A549 (cell line): ENCODE measurements around the gene BCOR. TPM values are rescaled to one million over a fixed set of nuclear protein-coding genes. Genes with fewer than 3 reads are reported as not detected.

ENCODE experiments used
- ATAC-seq, 2 experiments: fragments of 200-7000 bp in 1 of 2; fragments of >200 bp in 1 of 2; cut with Nextera tagmentation in 1 of 2; cut with Tn5 transposase in 1 of 2; 3 replicates each; pipeline versions ENCODE4 v1.8.0 to v1.9.1; 2018 to 2020; ENCODE audit warnings: mild to moderate bottlenecking in 1 of 2, moderate library complexity in 1 of 2
- CTCF ChIA-PET: fragments of 300-600 bp; sonication (Branson Sonifier 250); formaldehyde crosslinking; extraction: SDS; loops from one replicate; lab custom pipeline; 2021; ENCODE audit warnings: antibody characterized with exemption, inconsistent platforms; lab: Yijun Ruan, JAX
- POLR2A ChIA-PET: fragments of 350-600 bp; formaldehyde crosslinking; extraction: SDS; loops from one replicate; lab custom pipeline; 2021; ENCODE audit warnings: antibody characterized with exemption, inconsistent platforms; lab: Yijun Ruan, JAX
- DNase-seq, 2 experiments: peaks; one replicate each; pipeline versions ENCODE4 v3.0.0 to v3.0.0-alpha.2; 2011 to 2016; ENCODE audit warnings: low read depth in 1 of 2, low spot score in 1 of 2
- FAIRE-seq: peaks from 2 replicates; lab custom pipeline; 2011; peaks lifted over from hg19 to GRCh38; lab: Jason Lieb, UNC
- H3K27ac ChIP-seq, 2 experiments: fragments of >200 bp; sonication (Bioruptor Twin); formaldehyde crosslinking; 3 replicates each; pipeline ENCODE4 v1.5.1; 2016 to 2017
- H3K4me1 ChIP-seq: fragments of >200 bp; sonication (Bioruptor Twin); formaldehyde crosslinking; 3 replicates; pipeline ENCODE4 v1.6.1; 2016
- H3K4me2 ChIP-seq: fragments of >200 bp; sonication (Bioruptor Twin); formaldehyde crosslinking; 3 replicates; pipeline ENCODE4 v1.6.1; 2016
- H3K4me3 ChIP-seq: fragments of >200 bp; sonication (Bioruptor Twin); formaldehyde crosslinking; 3 replicates; pipeline ENCODE4 v1.5.1; 2016
- H3K9me3 ChIP-seq: fragments of >200 bp; sonication (Bioruptor Twin); formaldehyde crosslinking; 3 replicates; pipeline ENCODE4 v1.6.1; 2016
- ATOH8 ChIP-seq: fragments of 250-450 bp; sonication (Bioruptor Pico); IDR thresholded peaks from 2 replicates; pipeline ENCODE4 v1.5.0; 2020; ENCODE audit warnings: low read depth, mild to moderate bottlenecking, moderate library complexity
- CBX2 ChIP-seq: fragments of 200-600 bp; sonication (generic); IDR thresholded peaks from 2 replicates; pipeline ENCODE4 v1.6.1; 2016; ENCODE audit warnings: low read depth, mild to moderate bottlenecking, borderline replicate concordance
- CHD4 ChIP-seq: fragments of 200-600 bp; sonication (generic); IDR thresholded peaks from 2 replicates; pipeline ENCODE4 v1.6.1; 2016; ENCODE audit warnings: antibody characterized with exemption, mild to moderate bottlenecking, borderline replicate concordance
- CTCF ChIP-seq: fragments of >200 bp; sonication (Bioruptor Twin); formaldehyde crosslinking; IDR thresholded peaks from 3 replicates; pipeline ENCODE4 v1.5.1; 2016
- EHF ChIP-seq: fragments of 250-450 bp; sonication (Bioruptor Pico); IDR thresholded peaks from 2 replicates; pipeline ENCODE4 v1.5.0; 2020; ENCODE audit warnings: mild to moderate bottlenecking
- EHMT2 ChIP-seq: fragments of 200-600 bp; sonication (generic); IDR thresholded peaks from 2 replicates; pipeline ENCODE4 v1.6.1; 2016; ENCODE audit warnings: antibody characterized with exemption, low read depth, mild to moderate bottlenecking, moderate library complexity
- ELK1 ChIP-seq: fragments of 150-350 bp; IDR thresholded peaks from 2 replicates; pipeline ENCODE4 v1.6.1; 2014; ENCODE audit warnings: low read depth, mild to moderate bottlenecking, low read length
- FOSL2 ChIP-seq, 2 experiments: fragments of 450-650 bp in 1 of 2; fragments of >200 bp in 1 of 2; sonication (Bioruptor Twin) in 1 of 2; formaldehyde crosslinking; IDR thresholded peaks; 2 replicates each; pipeline versions ENCODE4 v1.5.0 to v1.6.1; 2016 to 2020; ENCODE audit warnings: mild to moderate bottlenecking in 1 of 2, moderate library complexity in 1 of 2
- HDAC2 ChIP-seq: fragments of 200-600 bp; sonication (generic); IDR thresholded peaks from 2 replicates; pipeline ENCODE4 v1.6.1; 2016
- HEYL ChIP-seq: fragments of 250-450 bp; sonication (Bioruptor Pico); IDR thresholded peaks from 2 replicates; pipeline ENCODE4 v1.8.0; 2021; ENCODE audit warnings: mild to moderate bottlenecking, moderate library complexity
- HOXA7 ChIP-seq: fragments of 250-450 bp; sonication (Bioruptor Pico); IDR thresholded peaks from 2 replicates; pipeline ENCODE4 v1.5.0; 2020; ENCODE audit warnings: mild to moderate bottlenecking, moderate library complexity
- HOXB13 ChIP-seq: fragments of 250-450 bp; sonication (Bioruptor Pico); IDR thresholded peaks from 2 replicates; pipeline ENCODE4 v1.5.0; 2020; ENCODE audit warnings: low read depth, mild to moderate bottlenecking, moderate library complexity
- JUNB ChIP-seq: fragments of >200 bp; sonication (Bioruptor Twin); formaldehyde crosslinking; IDR thresholded peaks from 2 replicates; pipeline ENCODE4 v1.6.1; 2016
- MAX ChIP-seq: IDR thresholded peaks from 2 replicates; pipeline ENCODE4 v1.6.1; 2012
- MAZ ChIP-seq: fragments of 150-350 bp; IDR thresholded peaks from 2 replicates; pipeline ENCODE4 v1.6.1; 2014; ENCODE audit warnings: antibody characterized with exemption, low read depth, low read length, borderline replicate concordance
- MYC ChIP-seq: IDR thresholded peaks from 2 replicates; pipeline ENCODE4 v1.6.1; 2012; ENCODE audit warnings: mild to moderate bottlenecking, inconsistent platforms, low read length, improper control_type of control experiment, borderline replicate concordance
- NFE2L2 ChIP-seq: fragments of 150-350 bp; conservative IDR thresholded peaks from 2 replicates; pipeline ENCODE4 v1.6.1; 2014; ENCODE audit warnings: low read length
- NR3C1 ChIP-seq: fragments of >200 bp; sonication (Bioruptor Twin); formaldehyde crosslinking; IDR thresholded peaks from 3 replicates; pipeline ENCODE4 v1.6.1; 2017
- POLR2AphosphoS2 ChIP-seq: conservative IDR thresholded peaks from 2 replicates; pipeline ENCODE4 v1.6.1; 2012; ENCODE audit warnings: low read length, improper control_type of control experiment, inconsistent platforms
- RAD21 ChIP-seq, 2 experiments: fragments of >200 bp in 1 of 2; sonication (Bioruptor Twin) in 1 of 2; formaldehyde crosslinking in 1 of 2; IDR thresholded peaks in 1 of 2; conservative IDR thresholded peaks in 1 of 2; 2 replicates in 1 of 2; 3 replicates in 1 of 2; pipeline ENCODE4 v1.6.1; 2012 to 2018; ENCODE audit warnings: inconsistent platforms in 1 of 2
- RNF2 ChIP-seq: fragments of 200-600 bp; sonication (generic); IDR thresholded peaks from 2 replicates; pipeline ENCODE4 v1.6.1; 2016; ENCODE audit warnings: low read depth, mild to moderate bottlenecking, antibody characterized with exemption, moderate library complexity, borderline replicate concordance
- TP53 ChIP-seq: fragments of 250-450 bp; sonication (Bioruptor Pico); IDR thresholded peaks from 2 replicates; pipeline ENCODE4 v1.5.0; 2021; ENCODE audit warnings: mild to moderate bottlenecking, moderate library complexity
- ZFP36 ChIP-seq: fragments of 450-650 bp; IDR thresholded peaks from 2 replicates; pipeline ENCODE4 v1.6.1; 2014; ENCODE audit warnings: borderline replicate concordance; ENCODE audit not compliant: partially characterized antibody
- WGBS: methylation state at CpG from one replicate; pipeline ENCODE4 v1.1.6; 2017; ENCODE audit errors: missing lambda C conversion rate; 5-methylcytosine and 5-hydroxymethylcytosine counted together
- polyA plus RNA-seq, 4 experiments: library from polyadenylated mRNA; depleted of rRNA in 3 of 4; stranded (reverse); fragments of >200 nt; fragmentation: RNase III in 1 of 4; extraction: RNeasy Plus Mini Kit Qiagen cat#74134 plus additional on column Dnase treatment in 1 of 4; gene quantifications; 2 replicates in 3 of 4; 3 replicates in 1 of 4; pipeline ENCODE4 v1.2.3, GENCODE V29; 2011 to 2017
- TF ChIP-seq, protein P1 (sequence below): IDR thresholded peaks from 2 replicates; pipeline ENCODE4 v1.6.1; 2012

The BCOR gene
- polyA plus RNA-seq, 2 of the 4 experiments (the other 2 are of a cell fraction), result 12.2 to 12.6 TPM

GRCh38 chrX:40057405-40057804, 40.4 kb downstream of the BCOR start:
- Histone ChIP-seq H3K4me2 (no peak overlapping the region), H3K4me1 (no peaks in the 10 kb centered on the region), H3K27ac (no peak overlapping the region)
- POLR2A ChIA-PET, result no interaction called here
- ATAC-seq, result no peak
- TF ChIP-seq CTCF (no peak), RAD21 (conservative IDR thresholded peaks at IDR 0.05 in 1 of 2, IDR thresholded peaks at IDR 0.05 in 1 of 2) (peak in 1 of 2 experiments; percentile 14; a peak in 1 of 5 replicates), FOSL2 (IDR thresholded peaks at IDR 0.05) (no peak), FOSL2 (CRISPR knock-in tag; IDR thresholded peaks at IDR 0.05) (no peak), CBX2 (no peak)
- TF ChIP-seq, all 56 proteins: peak for 1
- FAIRE-seq (peak; percentile 56), DNase-seq (no peak)
- CTCF ChIA-PET, result interaction anchor here (1.1 kb wide), 1 partner anchor 8 kb away, joined by 3 read pairs; no protein-coding TSS in a partner anchor
- Histone ChIP-seq H3K4me3 (no peak overlapping the region), H3K9me3 (peaks cover 9% of the 10 kb centered on the region; the same call in 1 of the 3 replicates)
- WGBS, result 91% methylated on average over 5 of the region's 9 CpGs

- Histone ChIP-seq H3K4me1 (no peaks in the 10 kb centered on the region), H3K4me3 (no peak overlapping the region)
- CTCF ChIA-PET, result interaction anchor here (0.6 to 1.1 kb wide), 2 partner anchors 7 to 26 kb away, joined by 3 to 4 read pairs; no protein-coding TSS in a partner anchor
- 80% methylated on average over 4 of the region's 4 CpGs for WGBS
- TF ChIP-seq, protein P1, sequence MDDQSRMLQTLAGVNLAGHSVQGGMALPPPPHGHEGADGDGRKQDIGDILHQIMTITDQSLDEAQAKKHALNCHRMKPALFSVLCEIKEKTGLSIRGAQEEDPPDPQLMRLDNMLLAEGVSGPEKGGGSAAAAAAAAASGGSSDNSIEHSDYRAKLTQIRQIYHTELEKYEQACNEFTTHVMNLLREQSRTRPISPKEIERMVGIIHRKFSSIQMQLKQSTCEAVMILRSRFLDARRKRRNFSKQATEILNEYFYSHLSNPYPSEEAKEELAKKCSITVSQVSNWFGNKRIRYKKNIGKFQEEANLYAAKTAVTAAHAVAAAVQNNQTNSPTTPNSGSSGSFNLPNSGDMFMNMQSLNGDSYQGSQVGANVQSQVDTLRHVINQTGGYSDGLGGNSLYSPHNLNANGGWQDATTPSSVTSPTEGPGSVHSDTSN, result no peak
- TF ChIP-seq POLR2AphosphoS2 (no peak), MAX (no peak), ATOH8 (no peak), HOXB13 (CRISPR knock-in tag) (no peak), HOXA7 (CRISPR knock-in tag) (no peak), CHD4 (no peak), HEYL (CRISPR knock-in tag) (no peak), EHMT2 (no peak), NR3C1 (no peak), CTCF (no peak)
- TF ChIP-seq, all 56 proteins: peak for 0
- Histone ChIP-seq H3K27ac (no peak overlapping the region), H3K9me3 (peaks cover 9% of the 10 kb centered on the region; the same call in 2 of the 3 replicates), H3K4me2 (no peak overlapping the region)
- no peak for FAIRE-seq
- no peak for DNase-seq
- POLR2A ChIA-PET, result no interaction called here
- no peak for ATAC-seq
Measured at GRCh38 chrX:40056420-40056819, 41.3 kb downstream of the BCOR start.

GRCh38 chrX:40055495-40055894, 42.3 kb downstream of the BCOR start:
- WGBS, result 79% methylated on average over 5 of the region's 6 CpGs
- ATAC-seq, result no peak
- no peak overlapping the region for H3K4me3 ChIP-seq
- FAIRE-seq, result no peak
- CTCF ChIA-PET, result no interaction called here
- no peak overlapping the region for H3K4me2 ChIP-seq
- H3K4me1 ChIP-seq, result no peaks in the 10 kb centered on the region
- POLR2A ChIA-PET, result no interaction called here
- H3K9me3 ChIP-seq, result peaks cover 18% of the 10 kb centered on the region
- DNase-seq, result no peak
- no peak overlapping the region for H3K27ac ChIP-seq
- TF ChIP-seq NR3C1 (no peak), MYC (no peak), ZFP36 (no peak), JUNB (no peak), MAZ (no peak), NFE2L2 (no peak), CBX2 (no peak), ELK1 (no peak), HDAC2 (no peak), MAX (no peak), RNF2 (no peak), ATOH8 (no peak), TP53 (CRISPR knock-in tag) (no peak), EHF (no peak)
